Endometrium (tissue), 2 donors: Measurements from ENCODE around the gene MT3.

Experiments
- FAIRE-seq: peaks from 2 replicates; lab custom pipeline; 2012; peaks lifted over from hg19 to GRCh38; lab: Jason Lieb, UNC
- donor health status: control.
- donor health status: control.

MT3 gene

GRCh38 chr16:56631197-56631596 lies 41.9 kb downstream of the MT3 start:
- no peak for FAIRE-seq

- no peak for FAIRE-seq
These were observed 42.5 kb downstream of the MT3 start for GRCh38 chr16:56631832-56632155.

- FAIRE-seq, result no peak
These were observed 43.0 kb downstream of the MT3 start, which contains the start of gene MT1M for GRCh38 chr16:56632156-56632847. MT1M (plus strand) TSS chr16:56632659; CDS start chr16:56632732, 73 bp downstream.

GRCh38 chr16:56632848-56633365 lies 43.6 kb downstream of the MT3 start:
- no peak for FAIRE-seq

- FAIRE-seq, result no peak
These were observed 44.2 kb downstream of the MT3 start for GRCh38 chr16:56633535-56633934.

- FAIRE-seq, result no peak
These were observed 45.5 kb downstream of the MT3 start for GRCh38 chr16:56634715-56635440.

GRCh38 chr16:56635441-56635967 lies 46.2 kb downstream of the MT3 start:
- FAIRE-seq, result no peak

- FAIRE-seq, result no peak
These were observed 47.5 kb downstream of the MT3 start for GRCh38 chr16:56636616-56637413.

- no peak for FAIRE-seq
These were observed 48.8 kb downstream of the MT3 start, which contains the start of gene MT1A for GRCh38 chr16:56637814-56638750. MT1A (plus strand) TSS chr16:56638666; CDS start chr16:56638739, 73 bp downstream.

GRCh38 chr16:56639045-56639444 lies 49.7 kb downstream of the MT3 start:
- FAIRE-seq, result no peak

- no peak for FAIRE-seq
These were observed 50.7 kb downstream of the MT3 start for GRCh38 chr16:56640076-56640475.
